ENCODE measurements around the gene TRIM71.

Gene TRIM71

GRCh38 chr3:32867954-32868353, 50.2 kb downstream of the TRIM71 start:
- H3K4me3 ChIP-seq (ENCODE audit: low read depth, low read length) = no peak overlapping the region
- no peak for TF ChIP-seq CTCF (IDR thresholded peaks at IDR 0.05; ENCODE audit: borderline replicate concordance, insufficient read depth, low read depth, low read length)

GRCh38 chr3:32868719-32869512, 51.1 kb downstream of the TRIM71 start:
- TF ChIP-seq CTCF (IDR thresholded peaks at IDR 0.05; ENCODE audit: borderline replicate concordance, insufficient read depth, low read depth, low read length) = no peak
- no peak overlapping the region for H3K4me3 ChIP-seq (ENCODE audit: low read depth, low read length)

- TF ChIP-seq CTCF (IDR thresholded peaks at IDR 0.05; ENCODE audit: borderline replicate concordance, insufficient read depth, low read depth, low read length) = no peak
- H3K4me3 ChIP-seq (ENCODE audit: low read depth, low read length) = no peak overlapping the region
These were observed 51.8 kb downstream of the TRIM71 start for GRCh38 chr3:32869513-32870047.

- H3K4me3 ChIP-seq (ENCODE audit: low read depth, low read length) = no peak overlapping the region
- TF ChIP-seq CTCF (IDR thresholded peaks at IDR 0.05; ENCODE audit: borderline replicate concordance, insufficient read depth, low read depth, low read length) = no peak
These were observed 52.7 kb downstream of the TRIM71 start for GRCh38 chr3:32870373-32871095.

GRCh38 chr3:32871273-32871672, 53.5 kb downstream of the TRIM71 start:
- TF ChIP-seq CTCF (IDR thresholded peaks at IDR 0.05; ENCODE audit: borderline replicate concordance, insufficient read depth, low read depth, low read length) = no peak
- H3K4me3 ChIP-seq (ENCODE audit: low read depth, low read length) = no peak overlapping the region

- no peak for TF ChIP-seq CTCF (IDR thresholded peaks at IDR 0.05; ENCODE audit: borderline replicate concordance, insufficient read depth, low read depth, low read length)
- H3K4me3 ChIP-seq (ENCODE audit: low read depth, low read length) = no peak overlapping the region
These were observed 54.9 kb downstream of the TRIM71 start for GRCh38 chr3:32872487-32873382.
